WTC11 (cell line): ENCODE results near the gene TTC7B. TPM values are rescaled to one million over a fixed set of nuclear protein-coding genes. Genes with fewer than 3 reads are reported as not detected.

Experiments used
- ATAC-seq: fragments of 200-7000 bp; cut with Tn5 transposase; 2 replicates; pipeline ENCODE4 v1.10.0; 2021; ENCODE audit warnings: mild to moderate bottlenecking, moderate library complexity
- CTCF ChIA-PET: fragments of 300-600 bp; sonication (Branson Sonifier 250); formaldehyde crosslinking; loops from one replicate; lab custom pipeline; 2021; ENCODE audit warnings: antibody characterized with exemption; lab: Charles Lee
- POLR2A ChIA-PET: fragments of 350-600 bp; sonication (Branson Sonifier 250); formaldehyde crosslinking; loops from one replicate; lab custom pipeline; 2021; ENCODE audit warnings: antibody characterized with exemption; lab: Charles Lee
- DNase-seq: peaks from one replicate; pipeline ENCODE4 v3.0.0; 2021; ENCODE audit warnings: low spot score
- H3K27ac Mint-ChIP-seq: 2 replicates; pipeline ENCODE4 v1.8.0; 2021; ENCODE audit warnings: mixed read lengths
- H3K27me3 Mint-ChIP-seq: 2 replicates; pipeline ENCODE4 v1.8.0; 2021; ENCODE audit warnings: low read depth, mild to moderate bottlenecking, moderate library complexity, mixed read lengths
- H3K36me3 Mint-ChIP-seq: 2 replicates; pipeline ENCODE4 v1.8.0; 2021; ENCODE audit warnings: mixed read lengths
- H3K4me1 Mint-ChIP-seq: 2 replicates; pipeline ENCODE4 v1.8.0; 2022; ENCODE audit warnings: mixed read lengths
- H3K4me3 Mint-ChIP-seq: 2 replicates; pipeline ENCODE4 v1.8.0; 2021; ENCODE audit warnings: mild to moderate bottlenecking, moderate library complexity, mixed read lengths
- H3K9me3 Mint-ChIP-seq: 2 replicates; pipeline ENCODE4 v1.8.0; 2021; ENCODE audit warnings: mixed read lengths
- ATF1 ChIP-seq: sonication (generic); formaldehyde crosslinking; IDR thresholded peaks from 2 replicates; pipeline ENCODE4 v1.8.1; 2023; ENCODE audit warnings: mild to moderate bottlenecking, moderate library complexity, missing genetic modification reagents
- E2F1 ChIP-seq: sonication (generic); formaldehyde crosslinking; IDR thresholded peaks from 2 replicates; pipeline ENCODE4 v1.8.0; 2022; ENCODE audit warnings: mild to moderate bottlenecking, missing genetic modification reagents
- E2F4 ChIP-seq: sonication (generic); formaldehyde crosslinking; IDR thresholded peaks from 2 replicates; pipeline ENCODE4 v1.8.1; 2022; ENCODE audit warnings: low read depth, mild to moderate bottlenecking, moderate library complexity, missing genetic modification reagents, borderline replicate concordance
- E2F5 ChIP-seq: sonication (generic); formaldehyde crosslinking; IDR thresholded peaks from 2 replicates; pipeline ENCODE4 v1.8.1; 2022; ENCODE audit warnings: mild to moderate bottlenecking, moderate library complexity, missing genetic modification reagents
- ELF4 ChIP-seq: sonication (generic); formaldehyde crosslinking; IDR thresholded peaks from 2 replicates; pipeline ENCODE4 v1.8.1; 2022; ENCODE audit warnings: low read depth, mild to moderate bottlenecking, moderate library complexity, missing genetic modification reagents
- GABPB1 ChIP-seq: sonication (generic); formaldehyde crosslinking; IDR thresholded peaks from 2 replicates; pipeline ENCODE4 v1.8.1; 2023; ENCODE audit warnings: mild to moderate bottlenecking, missing genetic modification reagents
- HMGA2 ChIP-seq: fragments of 250-450 bp; sonication (Bioruptor Pico); IDR thresholded peaks from 2 replicates; pipeline ENCODE4 v1.4.0; 2021; ENCODE audit warnings: mild to moderate bottlenecking, moderate library complexity
- JAZF1 ChIP-seq: fragments of 250-450 bp; sonication (Bioruptor Pico); IDR thresholded peaks from 2 replicates; pipeline ENCODE4 v1.9.0; 2021; ENCODE audit warnings: moderate library complexity, mild to moderate bottlenecking, inconsistent platforms
- KAT7 ChIP-seq: sonication (generic); formaldehyde crosslinking; IDR thresholded peaks from 2 replicates; pipeline ENCODE4 v1.8.1; 2023; ENCODE audit warnings: missing genetic modification reagents, mild to moderate bottlenecking, borderline replicate concordance
- MXD4 ChIP-seq: fragments of 250-450 bp; sonication (Bioruptor Pico); IDR thresholded peaks from 2 replicates; pipeline ENCODE4 v1.8.0; 2021; ENCODE audit warnings: mild to moderate bottlenecking, moderate library complexity, borderline replicate concordance
- NFATC4 ChIP-seq: fragments of 250-450 bp; sonication (Bioruptor Pico); IDR thresholded peaks from 2 replicates; pipeline ENCODE4 v1.9.0; 2021; ENCODE audit warnings: mild to moderate bottlenecking
- NFE2L1 ChIP-seq: sonication (generic); formaldehyde crosslinking; IDR thresholded peaks from 2 replicates; pipeline ENCODE4 v1.8.1; 2023; ENCODE audit warnings: missing genetic modification reagents
- NR1H2 ChIP-seq: sonication (generic); formaldehyde crosslinking; IDR thresholded peaks from 2 replicates; pipeline ENCODE4 v1.9.0; 2021; ENCODE audit warnings: mild to moderate bottlenecking, moderate library complexity, missing genetic modification reagents
- OVOL2 ChIP-seq: fragments of 250-450 bp; sonication (Bioruptor Pico); IDR thresholded peaks from 2 replicates; pipeline ENCODE4 v1.9.0; 2021; ENCODE audit warnings: mild to moderate bottlenecking, borderline replicate concordance
- PRRX2 ChIP-seq: fragments of 250-450 bp; sonication (Bioruptor Pico); IDR thresholded peaks from 2 replicates; pipeline ENCODE4 v1.8.0; 2021; ENCODE audit warnings: mild to moderate bottlenecking
- SMAD4 ChIP-seq: sonication (generic); formaldehyde crosslinking; IDR thresholded peaks from 2 replicates; pipeline ENCODE4 v1.8.0; 2022; ENCODE audit warnings: mild to moderate bottlenecking, missing genetic modification reagents
- TCF7 ChIP-seq: sonication (generic); formaldehyde crosslinking; IDR thresholded peaks from 2 replicates; pipeline ENCODE4 v1.8.0; 2022; ENCODE audit warnings: mild to moderate bottlenecking, low read depth, missing genetic modification reagents, moderate library complexity
- ZNF121 ChIP-seq: sonication (generic); formaldehyde crosslinking; IDR thresholded peaks from 2 replicates; pipeline ENCODE4 v1.8.0; 2023; ENCODE audit warnings: missing genetic modification reagents
- ZNF138 ChIP-seq: sonication (generic); formaldehyde crosslinking; conservative IDR thresholded peaks from 2 replicates; pipeline ENCODE4 v1.8.1; 2022; ENCODE audit warnings: mild to moderate bottlenecking, moderate library complexity, missing genetic modification reagents
- ZNF232 ChIP-seq: sonication (generic); formaldehyde crosslinking; IDR thresholded peaks from 2 replicates; pipeline ENCODE4 v1.8.0; 2022; ENCODE audit warnings: mild to moderate bottlenecking, missing genetic modification reagents
- ZNF425 ChIP-seq: fragments of 250-450 bp; sonication (Bioruptor Pico); conservative IDR thresholded peaks from 2 replicates; pipeline ENCODE4 v1.9.0; 2021; ENCODE audit warnings: mild to moderate bottlenecking
- ZNF671 ChIP-seq: fragments of 250-450 bp; sonication (Bioruptor Pico); IDR thresholded peaks from 2 replicates; pipeline ENCODE4 v1.8.0; 2021; ENCODE audit warnings: mild to moderate bottlenecking
- total RNA-seq: library from RNA; stranded (reverse); gene quantifications from 3 replicates; pipeline ENCODE4 v1.2.3, GENCODE V29; 2021

Gene TTC7B
- total RNA-seq, 1 experiment from 2014 or later: 27.6 TPM

GRCh38 chr14:90777830-90778485 is 38.3 kb downstream of the TTC7B start (continued):
- no peak for TF ChIP-seq E2F5
- no peak for TF ChIP-seq NR1H2
- TF ChIP-seq ZNF138 (CRISPR knock-in tag): no peak
- no peak for TF ChIP-seq NFATC4 (CRISPR knock-in tag)
- TF ChIP-seq, all 79 proteins: peak for 0

- Mint-ChIP-seq H3K27ac (no peak overlapping the region), H3K36me3 (no peaks in the 10 kb centered on the region), H3K4me1 (no peaks in the 10 kb centered on the region), H3K9me3 (no peaks in the 10 kb centered on the region), H3K4me3 (no peak overlapping the region), H3K27me3 (no peaks in the 10 kb centered on the region)
- CTCF ChIA-PET: interaction anchor here (1.2 to 2.2 kb wide), 2 partner anchors 19 kb away, joined by 3 to 8 read pairs; no protein-coding TSS in a partner anchor
- POLR2A ChIA-PET: no interaction called here
- TF ChIP-seq PRRX2 (CRISPR knock-in tag) (no peak), E2F4 (CRISPR knock-in tag) (no peak), OVOL2 (CRISPR knock-in tag) (no peak), ELF4 (CRISPR knock-in tag) (no peak), ZNF121 (no peak), TCF7 (no peak), ATF1 (CRISPR knock-in tag) (no peak), HMGA2 (CRISPR knock-in tag) (no peak), ZNF425 (CRISPR knock-in tag) (no peak), MXD4 (no peak), SMAD4 (CRISPR knock-in tag) (no peak), ZNF671 (CRISPR knock-in tag) (no peak), ZNF232 (no peak), NFATC4 (CRISPR knock-in tag) (no peak), GABPB1 (no peak), NR1H2 (no peak), JAZF1 (CRISPR knock-in tag) (no peak), E2F1 (no peak)
- DNase-seq (no peak), ATAC-seq (no peak)
Measured at GRCh38 chr14:90777358-90777757, 38.9 kb downstream of the TTC7B start.

- Mint-ChIP-seq H3K4me3 (no peak overlapping the region), H3K4me1 (no peaks in the 10 kb centered on the region), H3K27ac (no peak overlapping the region), H3K36me3 (no peaks in the 10 kb centered on the region), H3K9me3 (no peaks in the 10 kb centered on the region), H3K27me3 (no peaks in the 10 kb centered on the region)
- TF ChIP-seq NFE2L1 (CRISPR knock-in tag) (no peak), OVOL2 (CRISPR knock-in tag) (no peak), KAT7 (CRISPR knock-in tag) (no peak), TCF7 (no peak)
- ATAC-seq: no peak
- ChIA-PET POLR2A (no interaction called here), CTCF (interaction anchor here (3.4 kb wide), 1 partner anchor 10 kb away, joined by 12 read pairs; no protein-coding TSS in a partner anchor)
- no peak for DNase-seq
Measured at GRCh38 chr14:90775441-90775840, 40.8 kb downstream of the TTC7B start.
